ENCODE data around the gene BMPR1A. TPM values are rescaled to one million over a fixed set of nuclear protein-coding genes. Genes with fewer than 3 reads are reported as not detected.

Gene BMPR1A
- total and polyA plus RNA-seq, 9 of the 15 experiments (the other 6 are each of a cell fraction or from before 2014, with no cell fraction given) = 1.6 to 17.5 (median 9.1) TPM

DNA sequence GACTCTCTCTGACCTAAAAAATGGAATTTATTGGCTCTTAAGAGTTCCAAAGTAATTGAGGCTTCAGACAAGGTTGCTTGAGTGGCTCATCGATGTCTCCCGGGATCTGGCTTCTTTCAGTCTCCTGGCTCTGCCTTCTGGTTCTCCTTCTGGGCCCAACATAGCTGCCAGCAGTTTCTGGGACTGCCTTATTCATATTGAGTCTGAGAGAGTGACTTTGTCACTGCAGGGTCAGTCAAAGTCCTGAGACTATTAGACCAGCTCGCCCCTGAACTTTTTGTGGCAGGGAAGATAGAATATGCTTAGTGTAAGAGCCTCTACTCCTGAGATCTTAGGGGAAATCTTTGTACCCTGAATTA, 107.0 kb downstream of the BMPR1A start:
- 69% methylated on average over 2 of the region's 3 CpGs for WGBS (ENCODE audit: insufficient coverage, low coverage, missing lambda C conversion rate)
- no peak for TF ChIP-seq ETV1 (tag; conservative IDR thresholded peaks at IDR 0.05; ENCODE audit: low read depth)
- TF ChIP-seq, protein P1, sequence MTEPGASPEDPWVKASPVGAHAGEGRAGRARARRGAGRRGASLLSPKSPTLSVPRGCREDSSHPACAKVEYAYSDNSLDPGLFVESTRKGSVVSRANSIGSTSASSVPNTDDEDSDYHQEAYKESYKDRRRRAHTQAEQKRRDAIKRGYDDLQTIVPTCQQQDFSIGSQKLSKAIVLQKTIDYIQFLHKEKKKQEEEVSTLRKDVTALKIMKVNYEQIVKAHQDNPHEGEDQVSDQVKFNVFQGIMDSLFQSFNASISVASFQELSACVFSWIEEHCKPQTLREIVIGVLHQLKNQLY (CRISPR knock-in tag; conservative IDR thresholded peaks at IDR 0.05) = no peak
- no peak for TF ChIP-seq NRF1 (conservative IDR thresholded peaks at IDR 0.05 in 1 of 2, IDR thresholded peaks at IDR 0.05 in 1 of 2)
- TF ChIP-seq HEY1 (CRISPR knock-in tag; IDR thresholded peaks at IDR 0.05; ENCODE audit: borderline replicate concordance) = no peak
- TF ChIP-seq, protein P2, sequence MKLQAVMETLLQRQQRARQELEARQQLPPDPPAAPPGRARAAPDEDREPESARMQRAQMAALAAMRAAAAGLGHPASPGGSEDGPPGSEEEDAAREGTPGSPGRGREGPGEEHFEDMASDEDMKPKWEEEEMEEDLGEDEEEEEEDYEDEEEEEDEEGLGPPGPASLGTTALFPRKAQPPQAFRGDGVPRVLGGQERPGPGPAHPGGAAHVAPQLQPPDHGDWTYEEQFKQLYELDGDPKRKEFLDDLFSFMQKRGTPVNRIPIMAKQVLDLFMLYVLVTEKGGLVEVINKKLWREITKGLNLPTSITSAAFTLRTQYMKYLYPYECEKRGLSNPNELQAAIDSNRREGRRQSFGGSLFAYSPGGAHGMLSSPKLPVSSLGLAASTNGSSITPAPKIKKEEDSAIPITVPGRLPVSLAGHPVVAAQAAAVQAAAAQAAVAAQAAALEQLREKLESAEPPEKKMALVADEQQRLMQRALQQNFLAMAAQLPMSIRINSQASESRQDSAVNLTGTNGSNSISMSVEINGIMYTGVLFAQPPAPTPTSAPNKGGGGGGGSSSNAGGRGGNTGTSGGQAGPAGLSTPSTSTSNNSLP (IDR thresholded peaks at IDR 0.05; ENCODE audit: borderline replicate concordance, low read depth, low read length) = no peak
- TF ChIP-seq, protein P3, sequence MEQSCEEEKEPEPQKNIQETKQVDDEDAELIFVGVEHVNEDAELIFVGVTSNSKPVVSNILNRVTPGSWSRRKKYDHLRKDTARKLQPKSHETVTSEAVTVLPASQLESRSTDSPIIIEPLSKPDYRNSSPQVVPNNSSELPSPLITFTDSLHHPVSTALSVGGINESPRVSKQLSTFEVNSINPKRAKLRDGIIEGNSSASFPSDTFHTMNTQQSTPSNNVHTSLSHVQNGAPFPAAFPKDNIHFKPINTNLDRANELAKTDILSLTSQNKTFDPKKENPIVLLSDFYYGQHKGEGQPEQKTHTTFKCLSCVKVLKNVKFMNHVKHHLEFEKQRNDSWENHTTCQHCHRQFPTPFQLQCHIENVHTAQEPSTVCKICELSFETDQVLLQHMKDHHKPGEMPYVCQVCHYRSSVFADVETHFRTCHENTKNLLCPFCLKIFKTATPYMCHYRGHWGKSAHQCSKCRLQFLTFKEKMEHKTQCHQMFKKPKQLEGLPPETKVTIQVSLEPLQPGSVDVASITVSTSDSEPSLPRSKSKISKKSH (CRISPR knock-in tag; IDR thresholded peaks at IDR 0.05) = no peak
- no peak for TF ChIP-seq PTTG1 (tag; IDR thresholded peaks at IDR 0.05; ENCODE audit: low read depth)
- TF ChIP-seq, protein P4, sequence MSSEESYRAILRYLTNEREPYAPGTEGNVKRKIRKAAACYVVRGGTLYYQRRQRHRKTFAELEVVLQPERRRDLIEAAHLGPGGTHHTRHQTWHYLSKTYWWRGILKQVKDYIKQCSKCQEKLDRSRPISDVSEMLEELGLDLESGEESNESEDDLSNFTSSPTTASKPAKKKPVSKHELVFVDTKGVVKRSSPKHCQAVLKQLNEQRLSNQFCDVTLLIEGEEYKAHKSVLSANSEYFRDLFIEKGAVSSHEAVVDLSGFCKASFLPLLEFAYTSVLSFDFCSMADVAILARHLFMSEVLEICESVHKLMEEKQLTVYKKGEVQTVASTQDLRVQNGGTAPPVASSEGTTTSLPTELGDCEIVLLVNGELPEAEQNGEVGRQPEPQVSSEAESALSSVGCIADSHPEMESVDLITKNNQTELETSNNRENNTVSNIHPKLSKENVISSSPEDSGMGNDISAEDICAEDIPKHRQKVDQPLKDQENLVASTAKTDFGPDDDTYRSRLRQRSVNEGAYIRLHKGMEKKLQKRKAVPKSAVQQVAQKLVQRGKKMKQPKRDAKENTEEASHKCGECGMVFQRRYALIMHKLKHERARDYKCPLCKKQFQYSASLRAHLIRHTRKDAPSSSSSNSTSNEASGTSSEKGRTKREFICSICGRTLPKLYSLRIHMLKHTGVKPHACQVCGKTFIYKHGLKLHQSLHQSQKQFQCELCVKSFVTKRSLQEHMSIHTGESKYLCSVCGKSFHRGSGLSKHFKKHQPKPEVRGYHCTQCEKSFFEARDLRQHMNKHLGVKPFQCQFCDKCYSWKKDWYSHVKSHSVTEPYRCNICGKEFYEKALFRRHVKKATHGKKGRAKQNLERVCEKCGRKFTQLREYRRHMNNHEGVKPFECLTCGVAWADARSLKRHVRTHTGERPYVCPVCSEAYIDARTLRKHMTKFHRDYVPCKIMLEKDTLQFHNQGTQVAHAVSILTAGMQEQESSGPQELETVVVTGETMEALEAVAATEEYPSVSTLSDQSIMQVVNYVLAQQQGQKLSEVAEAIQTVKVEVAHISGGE (CRISPR knock-in tag; IDR thresholded peaks at IDR 0.05) = no peak
- TF ChIP-seq ERF (CRISPR knock-in tag; IDR thresholded peaks at IDR 0.05) = no peak
- TF ChIP-seq CBX3 (IDR thresholded peaks at IDR 0.05; ENCODE audit: borderline replicate concordance in 1 of 2, low read length in 2 of 2) = no peak
- TF ChIP-seq TEAD4 (IDR thresholded peaks at IDR 0.05; ENCODE audit: low read length) = no peak
- TF ChIP-seq TEAD4 (CRISPR knock-in tag; IDR thresholded peaks at IDR 0.05; ENCODE audit: borderline replicate concordance) = no peak
- no peak for TF ChIP-seq KHSRP (IDR thresholded peaks at IDR 0.05)

More for the DNA sequence above, 107.0 kb downstream of the BMPR1A start:
- no peak overlapping the region for H3K9ac ChIP-seq (ENCODE audit: insufficient read depth in 1 of 2, low read depth in 2 of 2, low read length in 2 of 2)
- no peak overlapping the region for H3K4me2 ChIP-seq (ENCODE audit: insufficient read depth, low read length)
- no peaks in the 10 kb centered on the region for H4K20me1 ChIP-seq (replicated peaks; ENCODE audit: control insufficient read depth, insufficient read depth, low read length)
- CTCF ChIA-PET (ENCODE audit: low intra/inter-chr PET ratio) = no interaction called here
- no peaks in the 10 kb centered on the region for H3K4me1 ChIP-seq (replicated peaks in 1 of 2; ENCODE audit: control insufficient read depth in 2 of 2, insufficient read depth in 2 of 2, low read length in 2 of 2)
- H3K27ac ChIP-seq (ENCODE audit: extremely low read depth, low read depth, low read length) = no peak overlapping the region
- H2AFZ ChIP-seq (ENCODE audit: low read depth, low read length) = no peak overlapping the region
- no peak for DNase-seq (ENCODE audit: extremely low read depth in 1 of 4, low spot score in 3 of 4)
- H3K79me2 ChIP-seq (ENCODE audit: control insufficient read depth, insufficient read depth, low read length) = no peaks in the 10 kb centered on the region
- ATAC-seq = no peak
- in situ Hi-C loops (cut with MboI) (no loop called here), intact Hi-C loops (cut with micrococcal nuclease) (no loop called here)
- BruUV-seq (replicated peaks) = no TSS peak
- H3K36me3 ChIP-seq (ENCODE audit: control insufficient read depth, insufficient read depth, low read length) = no peaks in the 10 kb centered on the region
- no peaks in the 10 kb centered on the region for H3K9me1 ChIP-seq (ENCODE audit: control insufficient read depth, insufficient read depth, low read length)
- no peaks in the 10 kb centered on the region for H3K9me3 ChIP-seq (replicated peaks; ENCODE audit: control insufficient read depth, insufficient read depth, low read depth, low read length)
- H3K27me3 ChIP-seq (ENCODE audit: control insufficient read depth in 2 of 2, insufficient read depth in 2 of 2, low read length in 2 of 2) = no peaks in the 10 kb centered on the region
- POLR2A ChIA-PET = interaction anchor here (0.6 to 0.7 kb wide), 2 partner anchors 93 to 106 kb away, joined by 3 to 4 read pairs; no protein-coding TSS in a partner anchor
- no peak for FAIRE-seq
- H3K4me3 ChIP-seq = no peak overlapping the region

Measured in K562 (cell line).